ENCODE data around the gene KIAA0825. TPM values are rescaled to one million over a fixed set of nuclear protein-coding genes. Genes with fewer than 3 reads are reported as not detected.

KIAA0825 gene
- total RNA-seq, 2 experiments from 2014 or later, result 0.19 to 0.32 TPM

- no peaks in the 10 kb centered on the region for H3K4me1 ChIP-seq (ENCODE audit: insufficient read depth, low read length, poor library complexity, severe bottlenecking)
- intact Hi-C loops (cut with micrococcal nuclease; ENCODE audit: unreplicated experiment), result no loop called here
- no peaks in the 10 kb centered on the region for H3K79me2 ChIP-seq (ENCODE audit: insufficient read depth, low read depth, low read length)
- no peak for TF ChIP-seq EZH2phosphoT487 (IDR thresholded peaks at IDR 0.05; ENCODE audit: borderline replicate concordance, low read depth, low read length)
- TF ChIP-seq CTCF (conservative IDR thresholded peaks at IDR 0.05; ENCODE audit: low read length), result no peak
- no peak overlapping the region for H3K4me2 ChIP-seq (ENCODE audit: low read length)
- H3K9me3 ChIP-seq (ENCODE audit: low read length), result no peaks in the 10 kb centered on the region
- H3K9me2 ChIP-seq (ENCODE audit: insufficient read depth, low read length), result no peaks in the 10 kb centered on the region
- ChIA-PET POLR2A (interaction anchor here (0.6 kb wide), 1 partner anchor 838 kb away, joined by 5 read pairs; no protein-coding TSS in a partner anchor), CTCF (ENCODE audit: unreplicated experiment) (no interaction called here)
- H4K20me1 ChIP-seq (ENCODE audit: insufficient read depth, low read length), result no peaks in the 10 kb centered on the region
- no peak overlapping the region for H3K27ac ChIP-seq (ENCODE audit: low read depth, low read length, poor library complexity, severe bottlenecking)
- BruUV-seq (replicated peaks), result no TSS peak
- no peak overlapping the region for H2AFZ ChIP-seq (ENCODE audit: low read length)
- H3K36me3 ChIP-seq (ENCODE audit: insufficient read depth, low read length), result no peaks in the 10 kb centered on the region
- DNase-seq (ENCODE audit: low spot score), result no peak
- no peak overlapping the region for H3K4me3 ChIP-seq (ENCODE audit: low read depth, low read length, poor library complexity, severe bottlenecking)
Observed at GRCh38 chr5:94558028-94558427, 60.4 kb downstream of the KIAA0825 start.

- ChIA-PET POLR2A (no interaction called here), CTCF (ENCODE audit: unreplicated experiment) (no interaction called here)
- intact Hi-C loops (cut with micrococcal nuclease; ENCODE audit: unreplicated experiment), result no loop called here
- no peak overlapping the region for H3K27ac ChIP-seq (ENCODE audit: low read depth, low read length, poor library complexity, severe bottlenecking)
- H3K9me3 ChIP-seq (ENCODE audit: low read length), result no peaks in the 10 kb centered on the region
- no peak overlapping the region for H3K4me2 ChIP-seq (ENCODE audit: low read length)
- H2AFZ ChIP-seq (ENCODE audit: low read length), result no peak overlapping the region
- no peaks in the 10 kb centered on the region for H3K9me2 ChIP-seq (ENCODE audit: insufficient read depth, low read length)
- no peak overlapping the region for H3K4me3 ChIP-seq (ENCODE audit: low read depth, low read length, poor library complexity, severe bottlenecking)
- no peak for DNase-seq (ENCODE audit: low spot score)
- no TSS peak for BruUV-seq (replicated peaks)
- no peaks in the 10 kb centered on the region for H3K4me1 ChIP-seq (ENCODE audit: insufficient read depth, low read length, poor library complexity, severe bottlenecking)
- no peaks in the 10 kb centered on the region for H3K79me2 ChIP-seq (ENCODE audit: insufficient read depth, low read depth, low read length)
- H3K36me3 ChIP-seq (ENCODE audit: insufficient read depth, low read length), result no peaks in the 10 kb centered on the region
- TF ChIP-seq EZH2phosphoT487 (IDR thresholded peaks at IDR 0.05; ENCODE audit: borderline replicate concordance, low read depth, low read length), result no peak
- TF ChIP-seq CTCF (conservative IDR thresholded peaks at IDR 0.05; ENCODE audit: low read length), result no peak
- no peaks in the 10 kb centered on the region for H4K20me1 ChIP-seq (ENCODE audit: insufficient read depth, low read length)
Observed at GRCh38 chr5:94551858-94552257, 66.5 kb downstream of the KIAA0825 start.

DNA sequence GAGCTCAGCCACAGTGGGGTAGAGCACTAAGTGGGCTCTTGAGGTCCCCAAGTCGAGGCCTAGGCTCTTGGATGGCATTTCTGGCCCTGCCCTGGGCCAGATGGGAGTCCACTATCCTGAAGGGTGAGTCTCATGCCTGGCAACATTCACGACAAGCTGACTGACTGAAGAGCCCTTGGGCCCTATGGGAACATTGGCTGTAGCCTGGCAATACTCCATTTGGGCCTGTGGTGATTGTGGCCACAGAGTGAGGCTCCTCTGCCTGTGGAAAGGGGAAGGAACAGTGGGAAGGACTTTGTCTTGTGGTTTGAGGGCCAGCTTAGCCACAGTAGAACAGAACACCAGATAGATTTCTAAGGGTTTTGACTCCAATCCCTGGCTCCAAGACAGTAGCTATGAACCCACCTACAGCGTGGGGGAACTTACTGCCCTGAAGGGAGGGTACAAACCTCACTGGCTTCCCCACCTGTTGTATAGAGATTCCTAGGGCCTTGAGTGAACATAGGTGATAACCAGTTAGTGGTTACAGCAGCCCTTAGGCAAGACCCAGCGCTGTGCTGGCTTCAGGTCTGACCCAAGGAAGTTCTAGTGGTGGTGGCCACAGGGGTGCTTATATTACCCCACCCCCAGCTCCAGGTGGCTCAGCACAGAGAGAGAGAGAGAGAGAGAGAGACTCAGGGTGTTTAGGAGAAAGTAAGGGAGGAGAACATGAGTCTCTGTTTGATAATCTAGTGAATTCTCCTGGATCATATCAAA is 72.4 kb downstream of the KIAA0825 start:
- CTCF ChIA-PET (ENCODE audit: unreplicated experiment), result no interaction called here
- Histone ChIP-seq H4K20me1 (ENCODE audit: insufficient read depth, low read length) (no peaks in the 10 kb centered on the region), H3K79me2 (ENCODE audit: insufficient read depth, low read depth, low read length) (no peaks in the 10 kb centered on the region), H3K36me3 (ENCODE audit: insufficient read depth, low read length) (no peaks in the 10 kb centered on the region), H3K27ac (ENCODE audit: low read depth, low read length, poor library complexity, severe bottlenecking) (no peak overlapping the region), H2AFZ (ENCODE audit: low read length) (no peak overlapping the region), H3K4me2 (ENCODE audit: low read length) (no peak overlapping the region), H3K9me2 (ENCODE audit: insufficient read depth, low read length) (no peaks in the 10 kb centered on the region), H3K4me1 (ENCODE audit: insufficient read depth, low read length, poor library complexity, severe bottlenecking) (no peaks in the 10 kb centered on the region), H3K4me3 (ENCODE audit: low read depth, low read length, poor library complexity, severe bottlenecking) (no peak overlapping the region), H3K9me3 (ENCODE audit: low read length) (peaks cover 6% of the 10 kb centered on the region)
- TF ChIP-seq EZH2phosphoT487 (IDR thresholded peaks at IDR 0.05; ENCODE audit: borderline replicate concordance, low read depth, low read length) (no peak), CTCF (conservative IDR thresholded peaks at IDR 0.05; ENCODE audit: low read length) (no peak)
- intact Hi-C loops (cut with micrococcal nuclease; ENCODE audit: unreplicated experiment), result no loop called here
- BruUV-seq (replicated peaks), result no TSS peak
- DNase-seq (ENCODE audit: low spot score), result no peak
- POLR2A ChIA-PET, result interaction anchor here (0.6 to 1.0 kb wide), 2 partner anchors 8 to 257 kb away, joined by 3 read pairs; no protein-coding TSS in a partner anchor
